HEK293 (cell line): ENCODE data around the gene IQCH.
A peak's percentile ranks its signal among the peaks of the same experiment; 100 is the strongest.

Source experiments
- CTCF ChIA-PET: fragments of 350-600 bp; formaldehyde crosslinking; extraction: SDS; loops from one replicate; lab custom pipeline; 2021; ENCODE audit warnings: antibody characterized with exemption; lab: Yijun Ruan, JAX
- POLR2A ChIA-PET: fragments of 300-600 bp; formaldehyde crosslinking; extraction: SDS; loops from one replicate; lab custom pipeline; 2020; ENCODE audit warnings: antibody characterized with exemption, inconsistent platforms; lab: Yijun Ruan, JAX
- H3K27ac ChIP-seq: fragments of 200-500 bp; sonication (Bioruptor generic); 2 replicates; pipeline ENCODE4 v1.5.1; 2014; ENCODE audit warnings: low read depth, low read length, control low read depth, inconsistent platforms; ENCODE audit errors: extremely low read depth
- H3K36me3 ChIP-seq, 2 experiments: fragments of 200-500 bp in 1 of 2; sonication (Bioruptor generic) in 1 of 2; 1 replicate in 1 of 2; 2 replicates in 1 of 2; pipeline ENCODE4 v1.5.1; 2014 to 2017; ENCODE audit warnings: inconsistent platforms in 2 of 2, low read length in 2 of 2; ENCODE audit not compliant: control insufficient read depth in 2 of 2, insufficient read depth in 1 of 2
- H3K4me1 ChIP-seq: fragments of 200-500 bp; sonication (Bioruptor generic); 2 replicates; pipeline ENCODE4 v1.5.1; 2014; ENCODE audit warnings: mild to moderate bottlenecking, low read length, inconsistent platforms; ENCODE audit not compliant: control insufficient read depth, insufficient read depth
- H3K4me3 ChIP-seq: 2 replicates; pipeline ENCODE4 v1.5.1; 2011; ENCODE audit warnings: low read depth, mild to moderate bottlenecking, control low read depth, low read length, moderate library complexity
- H3K9me3 ChIP-seq: fragments of 200-500 bp; sonication (Bioruptor generic); 2 replicates; pipeline ENCODE4 v1.5.1; 2014; ENCODE audit warnings: low read depth, low read length, inconsistent platforms; ENCODE audit not compliant: control insufficient read depth, insufficient read depth
- FEZF1 ChIP-seq: fragments of 450-650 bp; formaldehyde crosslinking; IDR thresholded peaks from 2 replicates; pipeline ENCODE4 v1.5.1; 2016; ENCODE audit warnings: missing biosample characterization, missing genetic modification characterization
- IKZF3 ChIP-seq: fragments of 450-650 bp; IDR thresholded peaks from 2 replicates; pipeline ENCODE4 v1.5.0; 2018; ENCODE audit warnings: missing biosample characterization, mild to moderate bottlenecking, missing genetic modification characterization, moderate library complexity
- MEIS1 ChIP-seq: sonication (generic); formaldehyde crosslinking; IDR thresholded peaks from 2 replicates; pipeline ENCODE4 v1.8.1; 2022; ENCODE audit warnings: missing genetic modification reagents, mild to moderate bottlenecking, borderline replicate concordance
- MZF1 ChIP-seq: fragments of 450-650 bp; formaldehyde crosslinking; IDR thresholded peaks from 2 replicates; pipeline ENCODE4 v1.5.1; 2017; ENCODE audit warnings: missing biosample characterization, missing genetic modification characterization, borderline replicate concordance
- OSR2 ChIP-seq: fragments of 450-650 bp; formaldehyde crosslinking; IDR thresholded peaks from 2 replicates; pipeline ENCODE4 v1.5.1; 2016; ENCODE audit warnings: missing biosample characterization, missing genetic modification characterization
- PRDM6 ChIP-seq: fragments of 450-650 bp; formaldehyde crosslinking; IDR thresholded peaks from 2 replicates; pipeline ENCODE4 v1.5.1; 2017; ENCODE audit warnings: missing biosample characterization, missing genetic modification characterization
- SETDB1 ChIP-seq: IDR thresholded peaks from one replicate; pipeline ENCODE4 v1.6.1; 2017; ENCODE audit warnings: mild to moderate bottlenecking, low read length, moderate library complexity, mixed read lengths; ENCODE audit not compliant: insufficient read length
- TSHZ1 ChIP-seq: fragments of 450-650 bp; formaldehyde crosslinking; IDR thresholded peaks from 2 replicates; pipeline ENCODE4 v1.5.1; 2016; ENCODE audit warnings: missing biosample characterization, missing genetic modification characterization, borderline replicate concordance
- ZBTB17 ChIP-seq: fragments of 450-650 bp; formaldehyde crosslinking; IDR thresholded peaks from 2 replicates; pipeline ENCODE4 v1.5.1; 2016; ENCODE audit warnings: missing biosample characterization, missing genetic modification characterization
- ZBTB21 ChIP-seq: fragments of 450-650 bp; formaldehyde crosslinking; IDR thresholded peaks from 2 replicates; pipeline ENCODE4 v1.5.1; 2017; ENCODE audit warnings: missing biosample characterization, missing genetic modification characterization
- ZNF19 ChIP-seq: fragments of 450-650 bp; formaldehyde crosslinking; IDR thresholded peaks from 2 replicates; pipeline ENCODE4; 2016; ENCODE audit warnings: missing biosample characterization, missing genetic modification characterization, low read depth
- ZNF274 ChIP-seq, 2 experiments: fragments of 200-500 bp in 1 of 2; fragments of 450-650 bp in 1 of 2; sonication (Bioruptor generic) in 1 of 2; formaldehyde crosslinking in 1 of 2; IDR thresholded peaks; 2 replicates each; pipeline versions ENCODE4 v1.5.1 to v1.6.1; 2014 to 2016; ENCODE audit warnings: borderline replicate concordance in 1 of 2, inconsistent platforms in 1 of 2, low read length in 1 of 2, missing biosample characterization in 1 of 2, missing genetic modification characterization in 1 of 2
- ZNF362 ChIP-seq: fragments of 450-650 bp; formaldehyde crosslinking; IDR thresholded peaks from 2 replicates; pipeline ENCODE4 v1.5.1; 2016; ENCODE audit warnings: missing biosample characterization, missing genetic modification characterization
- ZNF366 ChIP-seq: fragments of 450-650 bp; formaldehyde crosslinking; conservative IDR thresholded peaks from 2 replicates; pipeline ENCODE4 v1.5.1; 2016; ENCODE audit warnings: missing biosample characterization, missing genetic modification characterization
- ZNF501 ChIP-seq: fragments of 450-650 bp; formaldehyde crosslinking; IDR thresholded peaks from 2 replicates; pipeline ENCODE4 v1.5.1; 2016; ENCODE audit warnings: missing biosample characterization, missing genetic modification characterization
- ZNF518A ChIP-seq: fragments of 450-650 bp; formaldehyde crosslinking; conservative IDR thresholded peaks from 2 replicates; pipeline ENCODE4 v1.5.1; 2016; ENCODE audit warnings: low read depth, missing biosample characterization, missing genetic modification characterization
- ZNF585B ChIP-seq: fragments of 450-650 bp; formaldehyde crosslinking; IDR thresholded peaks from 2 replicates; pipeline ENCODE4 v1.5.1; 2016; ENCODE audit warnings: missing biosample characterization, missing genetic modification characterization
- ZNF600 ChIP-seq: fragments of 450-650 bp; formaldehyde crosslinking; IDR thresholded peaks from 2 replicates; pipeline ENCODE4 v1.5.1; 2016; ENCODE audit warnings: missing biosample characterization, missing genetic modification characterization
- ZNF629 ChIP-seq: fragments of 450-650 bp; formaldehyde crosslinking; IDR thresholded peaks from 2 replicates; pipeline ENCODE4 v1.5.1; 2017; ENCODE audit warnings: missing biosample characterization, missing genetic modification characterization
- ZSCAN16 ChIP-seq: fragments of 450-650 bp; formaldehyde crosslinking; IDR thresholded peaks from 2 replicates; pipeline ENCODE4 v1.5.1; 2016; ENCODE audit warnings: missing biosample characterization, missing genetic modification characterization
- TF ChIP-seq, protein P1 (sequence below): fragments of 450-650 bp; formaldehyde crosslinking; IDR thresholded peaks from 2 replicates; pipeline ENCODE4 v1.5.1; 2016; ENCODE audit warnings: missing biosample characterization, missing genetic modification characterization
- TF ChIP-seq, protein P2 (sequence below): fragments of 450-650 bp; IDR thresholded peaks from 2 replicates; pipeline ENCODE4 v1.5.1; 2018; ENCODE audit warnings: missing biosample characterization, mild to moderate bottlenecking, missing genetic modification characterization

IQCH gene

GRCh38 chr15:67549736-67550135, 295.1 kb downstream of the IQCH start:
- H3K4me3 ChIP-seq: no peak overlapping the region
- peak overlapping the region; percentile 43 for H3K27ac ChIP-seq
- ChIA-PET CTCF (interaction anchor here (0.6 to 1.4 kb wide), 3 partner anchors 29 to 1213 kb away, joined by 3 read pairs; no protein-coding TSS in a partner anchor), POLR2A (no interaction called here)
- no peaks in the 10 kb centered on the region for H3K9me3 ChIP-seq
- peaks cover 31% of the 10 kb centered on the region for H3K4me1 ChIP-seq
- peaks cover 15 to 16% of the 10 kb centered on the region in 2 experiments; a peak in 2 of 3 replicates for H3K36me3 ChIP-seq
- TF ChIP-seq ZNF585B (tag by site-specific recombination): no peak
- no peak for TF ChIP-seq ZSCAN16 (tag by site-specific recombination)
- no peak for TF ChIP-seq MEIS1 (CRISPR knock-in tag)
- TF ChIP-seq TSHZ1 (tag by site-specific recombination): peak; percentile 46; the same call in 1 of the 2 replicates
- TF ChIP-seq SETDB1: no peak
- no peak for TF ChIP-seq ZNF501 (tag by site-specific recombination)
- peak; percentile 84 for TF ChIP-seq ZNF600 (tag by site-specific recombination)
- TF ChIP-seq PRDM6 (tag by site-specific recombination): peak; percentile 98
- TF ChIP-seq ZNF366 (tag by site-specific recombination): peak; percentile 79
- peak; percentile 42; the same call in 1 of the 2 replicates for TF ChIP-seq OSR2 (tag by site-specific recombination)
- TF ChIP-seq MZF1: 0 out of 2 replicates have a peak, but pooled peaks have one; percentile 44
- TF ChIP-seq ZBTB21: 0 out of 2 replicates have a peak, but pooled peaks have one; percentile 29
- no peak for TF ChIP-seq ZBTB17 (tag by site-specific recombination)
- peak; percentile 82 for TF ChIP-seq IKZF3 (tag by site-specific recombination)
- TF ChIP-seq, protein P1, sequence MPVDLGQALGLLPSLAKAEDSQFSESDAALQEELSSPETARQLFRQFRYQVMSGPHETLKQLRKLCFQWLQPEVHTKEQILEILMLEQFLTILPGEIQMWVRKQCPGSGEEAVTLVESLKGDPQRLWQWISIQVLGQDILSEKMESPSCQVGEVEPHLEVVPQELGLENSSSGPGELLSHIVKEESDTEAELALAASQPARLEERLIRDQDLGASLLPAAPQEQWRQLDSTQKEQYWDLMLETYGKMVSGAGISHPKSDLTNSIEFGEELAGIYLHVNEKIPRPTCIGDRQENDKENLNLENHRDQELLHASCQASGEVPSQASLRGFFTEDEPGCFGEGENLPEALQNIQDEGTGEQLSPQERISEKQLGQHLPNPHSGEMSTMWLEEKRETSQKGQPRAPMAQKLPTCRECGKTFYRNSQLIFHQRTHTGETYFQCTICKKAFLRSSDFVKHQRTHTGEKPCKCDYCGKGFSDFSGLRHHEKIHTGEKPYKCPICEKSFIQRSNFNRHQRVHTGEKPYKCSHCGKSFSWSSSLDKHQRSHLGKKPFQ (tag by site-specific recombination): peak; percentile 51; the same call in 1 of the 2 replicates
- TF ChIP-seq ZNF518A (tag by site-specific recombination): no peak
- 0 out of 2 replicates have a peak, but pooled peaks have one; percentile 14 for TF ChIP-seq ZNF362 (tag by site-specific recombination)
- TF ChIP-seq FEZF1 (tag by site-specific recombination): peak; percentile 79
- TF ChIP-seq, protein P2, sequence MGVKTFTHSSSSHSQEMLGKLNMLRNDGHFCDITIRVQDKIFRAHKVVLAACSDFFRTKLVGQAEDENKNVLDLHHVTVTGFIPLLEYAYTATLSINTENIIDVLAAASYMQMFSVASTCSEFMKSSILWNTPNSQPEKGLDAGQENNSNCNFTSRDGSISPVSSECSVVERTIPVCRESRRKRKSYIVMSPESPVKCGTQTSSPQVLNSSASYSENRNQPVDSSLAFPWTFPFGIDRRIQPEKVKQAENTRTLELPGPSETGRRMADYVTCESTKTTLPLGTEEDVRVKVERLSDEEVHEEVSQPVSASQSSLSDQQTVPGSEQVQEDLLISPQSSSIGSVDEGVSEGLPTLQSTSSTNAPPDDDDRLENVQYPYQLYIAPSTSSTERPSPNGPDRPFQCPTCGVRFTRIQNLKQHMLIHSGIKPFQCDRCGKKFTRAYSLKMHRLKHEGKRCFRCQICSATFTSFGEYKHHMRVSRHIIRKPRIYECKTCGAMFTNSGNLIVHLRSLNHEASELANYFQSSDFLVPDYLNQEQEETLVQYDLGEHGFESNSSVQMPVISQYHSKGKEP (tag by site-specific recombination): peak; percentile 64; the same call in 1 of the 2 replicates
- TF ChIP-seq ZNF19 (tag by site-specific recombination): 0 out of 2 replicates have a peak, but pooled peaks have one; percentile 46
- no peak for TF ChIP-seq ZNF274 (IDR thresholded peaks at IDR 0.05; ENCODE audit: low read length)
- no peak for TF ChIP-seq ZNF274 (tag by site-specific recombination; IDR thresholded peaks at IDR 0.05; ENCODE audit: borderline replicate concordance)
- TF ChIP-seq ZNF629: peak; percentile 87
